NCI-H1436 treated with DMSO at 0.1 percent for 48 hours (cell line): Measurements from ENCODE around the gene GSS.

Experiments
- DNase-seq: peaks from one replicate; lab custom pipeline; 2025; lab: John Stamatoyannopoulos, UW

Gene GSS

DNA sequence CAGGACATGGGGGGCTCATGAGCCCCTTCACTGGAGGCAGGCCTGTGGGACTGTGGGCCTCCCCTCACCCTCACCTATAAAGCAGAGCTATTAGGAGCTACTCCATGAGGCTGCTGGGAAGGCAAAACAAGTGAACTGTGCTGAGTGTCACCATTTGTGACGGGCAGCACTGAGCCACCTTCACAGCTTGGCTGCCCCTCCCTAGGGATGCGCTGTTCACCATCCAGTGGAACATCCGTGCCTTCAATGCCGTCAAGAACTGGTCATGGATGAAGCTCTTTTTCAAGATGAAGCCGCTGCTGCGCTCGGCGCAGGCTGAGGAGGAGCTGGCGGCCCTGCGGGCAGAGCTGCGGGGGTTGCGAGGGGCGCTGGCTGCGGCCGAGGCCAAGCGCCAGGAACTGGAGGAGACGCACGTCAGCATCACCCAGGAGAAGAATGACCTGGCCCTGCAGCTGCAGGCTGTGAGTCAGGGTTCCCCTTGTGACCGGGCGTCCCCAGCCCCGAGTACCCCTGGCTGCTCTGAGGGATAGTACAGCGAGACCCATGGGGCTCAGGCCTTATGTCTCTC lies 38.4 kb upstream of the GSS start:
- DNase-seq, result no peak

DNA sequence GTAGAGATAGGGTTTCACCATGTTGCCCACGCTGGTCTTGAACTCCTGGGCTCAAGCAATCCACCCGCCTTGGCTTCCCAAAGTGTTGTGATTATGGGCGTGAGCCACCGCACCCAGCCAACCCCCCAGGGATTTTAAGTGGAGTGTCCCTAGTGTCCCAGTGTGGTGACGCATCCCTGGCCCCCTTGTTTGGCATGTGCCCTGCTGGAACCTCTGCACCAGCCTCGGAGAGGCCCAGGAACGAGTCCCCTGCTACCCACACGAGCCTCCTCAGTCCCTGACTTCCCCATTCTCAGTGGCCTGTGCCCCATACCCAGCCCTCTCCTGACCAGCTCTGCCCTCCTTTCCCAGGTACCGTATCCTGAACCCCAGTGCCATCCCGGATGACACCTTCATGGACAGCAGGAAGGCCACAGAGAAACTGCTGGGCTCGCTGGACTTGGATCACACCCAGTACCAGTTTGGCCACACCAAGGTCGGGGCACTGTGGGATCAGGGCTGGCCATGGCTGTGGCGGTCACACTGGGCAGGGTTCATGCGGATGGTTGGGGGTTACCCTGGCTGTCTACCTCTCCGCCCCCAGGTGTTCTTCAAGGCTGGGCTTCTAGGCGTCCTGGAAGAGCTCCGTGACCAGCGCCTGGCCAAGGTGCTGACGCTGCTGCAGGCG lies 37.3 kb upstream of the GSS start:
- no peak for DNase-seq

DNA sequence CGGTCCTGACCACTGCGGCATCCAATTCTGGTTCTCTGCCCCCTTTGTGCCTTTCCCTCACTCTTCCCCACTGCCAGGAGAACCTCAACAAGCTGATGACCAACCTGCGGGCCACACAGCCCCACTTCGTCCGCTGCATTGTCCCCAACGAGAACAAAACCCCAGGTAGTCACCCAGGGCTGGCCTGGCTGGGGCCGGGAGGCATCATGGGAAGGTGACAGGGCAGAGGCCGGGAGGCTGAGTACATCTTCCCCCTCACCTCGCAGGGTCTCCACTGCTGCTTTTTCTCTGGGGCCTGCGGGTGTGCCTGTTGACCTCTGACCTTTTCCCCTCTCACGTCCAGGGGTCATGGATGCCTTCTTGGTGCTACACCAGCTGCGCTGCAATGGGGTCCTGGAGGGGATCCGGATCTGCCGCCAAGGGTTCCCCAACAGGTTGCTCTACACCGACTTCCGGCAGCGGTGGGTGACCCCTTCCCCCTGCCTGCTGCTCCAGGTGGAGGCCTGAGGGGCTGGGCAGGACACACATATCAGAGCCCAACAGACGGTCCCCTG lies 35.1 kb upstream of the GSS start:
- DNase-seq, result no peak

DNA sequence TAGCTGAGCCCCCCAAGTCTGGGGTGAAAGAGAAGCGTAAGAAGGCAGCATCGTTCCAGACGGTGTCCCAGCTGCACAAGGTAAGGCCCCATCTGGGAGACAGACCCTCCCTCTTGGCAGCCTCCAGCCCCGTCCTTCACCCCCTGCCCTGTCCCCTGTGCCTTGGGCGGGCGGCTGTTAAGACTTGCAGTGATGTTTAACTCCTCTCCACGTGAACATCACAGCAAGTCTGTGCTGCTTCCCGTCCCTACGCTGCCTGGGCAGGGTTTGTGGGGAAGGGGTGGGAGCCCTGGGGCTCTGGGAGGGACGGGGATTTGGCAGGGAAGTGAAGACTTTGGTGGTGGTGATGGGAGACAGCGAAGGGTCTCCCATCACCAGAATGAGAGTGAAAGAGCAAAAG lies 34.6 kb upstream of the GSS start:
- no peak for DNase-seq

DNA sequence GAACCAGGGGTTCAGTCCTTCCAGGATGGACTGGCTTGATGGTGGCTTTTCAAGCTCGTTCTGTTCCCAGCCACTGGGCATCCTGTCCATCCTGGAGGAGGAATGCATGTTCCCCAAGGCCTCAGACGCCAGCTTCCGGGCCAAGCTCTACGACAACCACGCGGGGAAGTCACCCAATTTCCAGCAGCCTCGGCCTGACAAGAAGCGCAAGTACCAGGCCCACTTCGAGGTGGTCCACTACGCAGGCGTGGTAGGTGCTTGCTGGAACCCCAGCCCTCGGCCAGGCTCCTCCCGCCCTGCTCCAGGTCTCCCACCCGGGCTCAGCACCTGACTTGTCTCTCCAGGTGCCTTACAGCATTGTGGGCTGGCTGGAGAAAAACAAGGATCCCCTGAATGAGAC lies 34.1 kb upstream of the GSS start:
- DNase-seq, result no peak

DNA sequence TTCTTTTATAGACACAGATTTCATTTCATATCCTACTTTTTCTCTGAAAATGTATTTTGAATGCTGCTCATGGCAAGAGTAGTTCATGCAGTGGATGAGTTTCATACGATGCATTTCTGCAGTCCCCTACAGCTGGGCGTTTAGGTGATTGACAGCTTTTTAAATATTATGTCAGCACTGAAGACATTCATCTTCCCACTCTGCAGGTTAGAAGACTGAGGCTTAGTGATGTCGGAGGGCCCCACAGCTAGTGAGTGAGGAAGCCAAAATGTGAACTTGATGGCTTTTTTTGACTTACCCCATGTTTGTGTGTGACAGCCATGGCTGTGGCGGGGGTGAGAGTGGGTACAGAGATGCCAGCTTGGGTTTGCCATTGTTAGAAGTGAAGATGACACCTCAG lies 33.5 kb upstream of the GSS start:
- no peak for DNase-seq

DNA sequence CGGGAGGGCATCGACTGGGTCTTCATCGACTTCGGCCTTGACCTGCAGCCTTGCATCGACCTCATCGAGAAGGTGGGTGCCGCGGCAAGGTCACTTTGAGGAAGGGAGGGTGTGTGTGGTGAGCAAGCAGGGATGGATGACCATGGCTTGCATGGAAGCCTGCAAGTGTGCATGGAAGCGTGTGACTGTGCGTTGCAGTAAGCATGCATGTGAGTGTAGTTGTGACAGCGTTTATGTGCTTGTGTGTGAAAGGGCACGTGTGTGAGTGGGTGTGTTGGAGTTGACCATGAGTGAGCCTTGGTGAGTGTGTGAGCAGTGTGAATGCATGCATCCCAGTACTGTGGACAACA lies 32.6 kb upstream of the GSS start:
- no peak for DNase-seq

DNA sequence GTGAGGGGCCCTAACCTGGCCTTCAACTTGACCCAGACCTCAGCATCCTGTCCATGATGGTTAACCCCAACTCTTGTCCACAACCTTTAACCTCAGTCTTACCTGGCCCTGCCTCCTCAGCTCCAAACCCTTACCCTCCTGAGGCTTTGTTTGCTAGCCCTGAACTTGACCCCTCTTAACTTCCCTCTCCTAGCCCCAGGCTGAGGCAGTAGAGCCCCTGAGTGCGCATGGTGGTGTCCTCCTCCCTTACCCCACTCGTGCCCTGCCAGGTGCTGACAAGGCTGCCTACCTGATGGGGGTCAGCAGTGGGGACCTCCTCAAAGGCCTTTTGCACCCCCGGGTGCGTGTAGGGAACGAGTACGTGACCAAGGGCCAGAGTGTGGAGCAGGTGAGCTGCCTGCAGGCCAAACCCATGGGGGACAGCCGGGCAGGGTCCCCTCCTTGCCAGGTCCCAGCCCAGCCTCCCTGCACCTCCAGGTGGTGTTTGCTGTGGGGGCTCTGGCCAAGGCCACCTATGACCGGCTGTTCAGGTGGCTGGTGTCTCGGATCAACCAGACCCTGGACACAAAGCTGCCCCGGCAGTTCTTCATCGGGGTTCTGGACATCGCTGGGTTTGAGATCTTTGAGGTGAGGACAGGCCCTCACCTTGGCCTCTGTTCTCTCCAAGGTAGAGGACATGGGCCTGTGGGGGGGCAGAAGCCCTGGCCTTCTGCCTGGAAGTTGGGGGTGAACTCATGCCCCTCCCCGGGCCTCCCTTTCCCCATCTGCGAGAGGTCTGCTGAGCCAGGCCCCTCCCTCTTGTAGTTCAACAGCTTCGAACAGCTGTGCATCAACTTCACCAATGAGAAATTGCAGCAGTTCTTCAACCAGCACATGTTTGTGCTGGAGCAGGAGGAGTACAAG lies 31.9 kb upstream of the GSS start:
- no peak for DNase-seq

DNA sequence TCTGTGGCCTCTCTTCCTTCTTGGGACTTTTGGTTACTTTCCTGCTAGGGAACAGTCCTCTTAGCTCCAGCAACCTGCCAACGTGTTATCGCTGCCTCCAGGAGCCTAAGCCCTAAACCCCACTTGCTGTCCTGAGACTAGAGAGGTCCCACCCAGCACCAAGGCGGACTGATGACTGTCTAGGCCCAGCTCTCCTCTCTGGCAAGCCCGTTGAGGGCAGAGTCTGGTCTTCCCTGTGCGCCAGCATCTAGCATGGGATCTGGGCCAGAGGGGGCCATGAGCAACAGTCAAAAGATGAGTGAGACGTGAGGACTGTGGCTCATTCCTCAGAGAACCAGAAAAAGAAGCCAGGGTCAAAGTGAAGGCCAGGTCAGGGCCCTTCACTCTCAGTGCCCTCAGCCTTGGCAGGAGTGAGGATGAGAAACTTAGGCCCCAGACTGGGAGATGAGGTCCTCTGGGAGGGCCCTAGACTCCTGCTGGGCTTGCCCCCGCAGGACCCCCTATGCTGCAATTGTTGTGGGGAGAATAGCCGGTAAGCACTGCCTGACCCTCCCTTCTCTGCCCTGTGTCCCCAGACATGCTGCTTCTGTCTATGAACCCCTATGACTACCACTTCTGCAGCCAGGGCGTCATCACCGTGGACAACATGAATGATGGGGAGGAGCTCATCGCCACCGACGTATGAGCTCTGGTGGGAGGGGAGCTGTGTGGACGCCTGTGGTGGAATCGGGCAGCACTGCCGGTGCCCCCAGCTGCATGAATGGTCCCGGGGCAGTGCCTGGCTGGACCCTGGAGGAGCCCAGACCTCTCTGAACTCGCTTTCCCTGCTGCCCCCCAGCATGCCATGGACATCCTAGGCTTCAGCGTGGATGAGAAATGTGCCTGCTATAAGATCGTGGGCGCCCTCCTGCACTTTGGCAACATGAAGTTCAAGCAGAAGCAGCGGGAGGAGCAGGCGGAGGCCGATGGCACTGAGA lies 31.0 kb upstream of the GSS start:
- no peak for DNase-seq

DNA sequence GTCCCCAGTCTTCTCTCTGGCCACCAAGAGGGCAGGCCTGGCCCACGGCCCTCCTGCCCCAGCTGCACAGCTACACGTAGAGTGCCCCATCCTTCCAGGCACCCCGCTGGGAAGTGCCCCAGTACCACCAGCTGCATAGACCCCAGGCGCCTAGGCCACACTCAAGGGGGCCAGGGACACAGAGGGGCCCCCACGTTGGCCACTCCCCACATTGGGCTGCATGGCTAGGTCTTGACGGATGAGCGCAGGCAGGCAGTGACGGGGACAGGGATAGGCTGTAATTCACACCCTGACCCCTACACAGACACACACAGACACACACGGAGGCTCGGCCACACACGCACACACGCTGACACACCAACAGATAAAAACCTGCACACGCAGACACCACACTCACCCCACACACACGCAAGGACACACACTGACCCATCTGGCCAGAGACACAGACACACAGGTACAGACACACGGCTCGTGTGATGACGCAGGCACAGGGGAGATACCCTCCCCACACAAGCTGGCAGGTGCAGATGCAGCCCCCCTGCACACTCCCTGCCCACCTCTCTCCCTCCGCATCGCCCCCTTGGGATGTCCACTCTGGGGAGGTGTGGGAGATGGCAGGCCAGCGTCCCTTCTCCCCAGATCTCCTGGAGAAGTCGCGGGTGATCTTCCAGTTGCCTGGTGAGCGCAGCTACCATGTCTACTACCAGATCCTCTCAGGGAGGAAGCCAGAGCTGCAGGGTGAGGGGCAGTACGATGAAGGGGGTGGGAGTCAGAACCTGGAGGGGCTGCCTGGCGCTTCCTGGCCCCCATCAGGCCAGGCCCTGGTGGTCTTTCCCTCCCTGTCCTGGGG lies 30.1 kb upstream of the GSS start:
- no peak for DNase-seq

DNA sequence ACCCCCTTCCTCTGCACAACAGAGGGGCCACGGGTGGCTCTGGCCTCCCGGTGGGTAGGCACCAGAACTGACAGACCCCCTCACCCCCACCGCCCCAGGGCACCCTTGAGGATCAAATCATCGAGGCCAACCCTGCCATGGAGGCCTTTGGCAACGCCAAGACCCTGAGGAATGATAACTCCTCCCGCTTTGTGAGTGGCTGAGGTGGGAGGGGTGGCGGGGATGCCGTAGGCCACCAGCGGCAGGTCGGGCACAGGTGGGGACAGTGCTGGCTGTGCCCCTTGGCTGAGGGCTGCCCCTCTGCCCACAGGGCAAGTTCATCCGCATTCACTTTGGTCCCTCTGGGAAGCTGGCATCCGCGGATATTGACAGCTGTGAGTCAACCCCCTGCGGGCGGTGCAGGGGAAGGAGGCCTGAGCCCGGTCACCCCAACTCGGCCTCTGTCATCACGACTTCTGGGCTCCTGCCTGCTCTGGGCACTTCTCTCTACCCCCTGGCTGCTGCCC lies 29.2 kb upstream of the GSS start:
- DNase-seq, result no peak

DNA sequence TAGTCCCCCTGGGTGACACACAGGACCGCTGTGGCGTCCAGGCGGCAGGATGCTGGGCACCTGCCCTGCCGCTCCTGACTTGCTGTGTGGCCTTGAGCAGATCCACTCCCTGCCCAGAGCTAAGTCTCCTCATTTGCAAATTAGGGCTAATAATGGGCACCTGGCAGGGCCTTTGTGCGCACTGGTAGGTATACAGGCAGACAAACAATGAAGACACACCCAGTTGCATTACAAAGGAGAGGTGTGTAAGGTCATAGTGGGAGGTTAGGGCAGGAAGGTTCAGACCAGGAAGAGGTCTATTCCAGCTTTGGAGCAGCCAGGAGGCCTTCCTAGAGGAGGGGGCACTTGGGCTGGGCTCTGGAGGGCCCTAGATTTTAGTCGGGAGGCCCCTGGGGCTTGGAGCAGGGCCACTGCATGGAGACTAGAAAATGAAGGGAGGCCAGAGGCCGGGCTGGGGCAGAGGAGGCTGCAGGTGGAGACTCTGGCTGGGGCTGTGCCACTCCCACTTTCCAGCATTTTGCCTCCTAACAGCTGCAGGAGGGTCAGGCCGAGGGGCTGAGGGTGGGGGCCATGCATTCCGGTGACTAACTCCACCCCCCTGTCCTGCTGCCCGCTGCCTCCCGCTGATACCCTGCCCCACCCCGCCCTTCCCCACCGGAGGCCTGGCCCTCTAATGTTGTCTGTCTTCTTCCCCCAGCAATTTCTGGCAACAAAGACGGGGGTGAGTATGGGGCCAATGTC lies 28.6 kb upstream of the GSS start:
- no peak for DNase-seq

DNA sequence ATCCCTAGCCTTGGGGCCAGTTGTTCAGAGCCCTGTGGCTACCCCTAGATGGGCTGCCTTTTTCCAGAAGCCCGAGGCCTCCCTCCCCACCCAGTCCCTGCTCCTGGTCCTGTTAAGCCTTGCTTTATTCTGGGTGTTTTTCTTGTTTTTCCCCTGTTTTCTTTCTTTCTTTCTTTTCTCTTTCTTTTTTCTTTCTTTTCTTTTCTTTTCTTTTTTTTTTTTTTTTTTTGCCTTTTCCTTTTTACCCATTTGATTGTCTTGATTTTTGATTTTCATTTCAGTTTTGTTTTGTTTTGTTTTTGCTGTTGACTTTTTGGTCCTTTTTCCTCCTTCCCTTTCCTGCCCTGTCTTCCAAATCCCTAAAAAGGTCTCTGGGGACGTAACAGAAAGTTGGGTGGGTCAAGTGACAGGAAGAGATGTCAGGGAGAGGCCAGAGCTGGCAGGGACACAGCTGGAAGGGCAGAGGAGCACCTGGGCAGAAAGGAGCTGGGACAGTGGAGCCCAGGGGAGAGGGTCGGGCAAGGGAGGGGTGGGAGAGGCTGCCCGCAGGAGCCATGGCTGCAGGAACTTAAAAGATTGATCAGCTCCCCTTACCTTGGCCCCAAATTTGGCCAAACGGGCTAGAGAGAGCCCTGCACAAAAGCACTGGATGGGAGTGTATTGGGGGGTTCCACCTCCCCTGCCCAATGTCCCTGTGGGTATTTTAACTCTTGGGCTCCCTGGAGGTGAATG lies 27.6 kb upstream of the GSS start:
- DNase-seq, result no peak

DNA sequence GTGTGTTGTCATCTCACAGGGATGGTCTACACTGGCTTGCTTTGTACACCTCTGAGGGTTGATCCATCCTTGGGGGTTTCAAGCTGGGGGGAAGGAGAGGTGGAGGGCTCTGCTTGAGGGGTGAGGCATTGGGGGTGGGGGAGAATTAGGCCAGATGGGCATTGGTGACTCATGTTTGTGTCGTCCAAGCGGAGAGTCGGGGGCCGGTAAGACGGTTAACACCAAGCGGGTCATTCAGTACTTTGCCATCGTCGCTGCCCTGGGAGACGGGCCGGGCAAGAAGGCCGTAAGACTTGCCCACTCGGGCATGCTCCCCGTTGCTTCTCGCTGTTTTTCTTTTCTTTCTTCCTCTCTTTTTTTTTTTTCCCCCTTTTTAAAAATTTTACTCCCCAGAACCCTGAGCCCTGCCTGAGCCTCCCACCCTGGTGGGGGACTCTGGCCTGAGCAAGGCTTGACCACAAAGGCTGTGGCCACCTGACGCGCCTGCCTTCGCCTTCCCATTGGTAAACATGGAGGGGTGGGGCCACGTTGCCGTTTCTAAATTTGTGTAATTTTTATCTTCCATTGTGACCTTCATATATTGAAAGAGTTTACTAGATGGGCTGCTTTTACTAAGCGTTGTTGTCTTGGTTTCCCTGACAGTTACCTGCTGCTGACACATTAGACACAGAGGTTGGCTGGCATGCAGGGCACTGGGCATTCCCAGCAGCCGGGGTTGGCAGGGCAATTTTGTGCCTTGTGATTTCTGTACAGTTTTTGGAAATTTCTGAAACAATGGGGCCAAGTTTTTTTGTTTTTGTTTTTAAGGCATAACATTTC lies 26.9 kb upstream of the GSS start:
- DNase-seq, result no peak

DNA sequence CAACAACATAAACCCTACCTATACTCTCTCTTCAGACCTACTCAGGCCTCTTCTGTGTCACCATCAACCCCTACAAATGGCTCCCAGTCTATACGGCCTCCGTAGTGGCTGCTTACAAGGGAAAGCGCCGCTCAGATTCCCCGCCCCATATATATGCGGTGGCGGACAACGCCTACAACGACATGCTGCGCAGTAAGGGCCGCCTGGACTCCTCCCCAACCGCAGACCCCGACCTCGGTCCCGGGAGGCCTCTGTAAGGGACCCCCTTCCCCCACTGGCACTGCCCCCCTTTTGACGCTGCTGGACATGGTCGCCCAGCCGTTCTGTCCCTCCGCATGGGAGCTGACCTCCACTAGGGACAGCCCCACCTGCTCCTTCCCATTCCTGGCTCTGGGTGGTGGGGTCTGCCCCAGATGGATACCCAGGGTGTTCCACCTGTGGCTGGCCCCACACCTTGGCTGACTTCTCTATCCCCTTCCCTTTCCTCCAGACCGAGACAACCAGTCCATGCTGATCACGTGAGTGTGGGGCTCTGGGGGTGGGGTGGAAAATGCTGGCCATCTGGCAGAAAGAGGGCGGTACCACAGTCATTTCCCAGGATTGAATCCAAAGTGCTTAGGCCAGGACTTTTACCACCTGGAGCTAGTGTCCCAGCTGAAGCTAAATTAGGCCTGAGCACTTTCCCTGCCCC lies 25.1 kb upstream of the GSS start:
- no peak for DNase-seq

DNA sequence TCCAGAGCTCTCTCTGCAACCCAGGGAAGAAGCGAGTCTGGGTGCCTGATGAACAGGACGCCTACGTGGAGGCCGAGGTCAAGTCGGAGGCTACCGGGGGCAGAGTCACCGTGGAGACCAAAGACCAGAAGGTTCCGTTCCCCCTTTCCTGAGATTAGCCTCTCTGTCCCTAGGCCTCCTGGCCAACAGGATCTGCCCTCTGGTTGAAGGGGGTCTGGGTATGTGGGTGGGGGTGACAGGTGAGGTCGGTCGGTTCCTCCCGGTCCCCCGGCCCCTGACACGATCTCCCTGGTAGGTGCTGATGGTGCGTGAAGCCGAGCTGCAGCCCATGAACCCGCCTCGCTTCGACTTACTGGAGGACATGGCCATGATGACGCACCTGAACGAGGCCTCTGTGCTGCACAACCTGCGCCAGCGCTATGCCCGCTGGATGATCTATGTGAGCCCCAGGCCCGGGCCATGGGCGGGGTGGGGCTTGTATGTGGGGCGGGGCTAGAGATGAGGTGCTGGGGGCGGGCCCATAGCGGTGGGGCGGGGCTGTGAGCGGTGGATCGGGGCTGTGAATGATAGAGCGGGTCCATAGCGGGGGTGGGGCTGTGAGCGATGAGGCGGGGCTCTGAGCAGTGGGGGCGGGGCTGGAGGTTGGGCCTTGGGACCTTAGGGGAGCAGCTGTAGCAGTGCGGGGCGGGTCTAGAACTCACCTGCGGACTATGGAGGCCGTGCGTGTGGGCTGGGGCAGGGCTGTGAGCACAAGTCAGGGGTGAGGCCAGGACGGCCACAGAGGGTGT lies 24.0 kb upstream of the GSS start:
- no peak for DNase-seq
